ENCODE measurements around the gene OSBPL8.

- TF ChIP-seq USF2 (IDR thresholded peaks at IDR 0.05; ENCODE audit: borderline replicate concordance, low read depth, low read length) (no peak), MAX (IDR thresholded peaks at IDR 0.05; ENCODE audit: low read depth, low read length) (no peak), CTCF (IDR thresholded peaks at IDR 0.05 in 2 of 3, conservative IDR thresholded peaks at IDR 0.05 in 1 of 3; ENCODE audit: control insufficient read depth in 2 of 3, extremely low read depth in 1 of 3, insufficient read depth in 1 of 3, low read depth in 3 of 3, low read length in 3 of 3) (no peak), RCOR1 (conservative IDR thresholded peaks at IDR 0.05; ENCODE audit: low read depth, low read length) (no peak), RFX5 (IDR thresholded peaks at IDR 0.05; ENCODE audit: low read depth, low read length) (no peak), CBFB (IDR thresholded peaks at IDR 0.05; ENCODE audit: low read depth) (no peak), BHLHE40 (IDR thresholded peaks at IDR 0.05; ENCODE audit: borderline replicate concordance in 1 of 2, low read depth in 2 of 2, low read length in 1 of 2) (no peak), BACH1 (IDR thresholded peaks at IDR 0.05; ENCODE audit: borderline replicate concordance) (no peak), MXI1 (IDR thresholded peaks at IDR 0.05; ENCODE audit: low read depth, low read length) (no peak), TAF1 (IDR thresholded peaks at IDR 0.05; ENCODE audit: borderline replicate concordance, low read depth, low read length) (no peak), STAT1 (conservative IDR thresholded peaks at IDR 0.05) (no peak), GATAD2B (conservative IDR thresholded peaks at IDR 0.05; ENCODE audit: low read depth) (no peak)
These were observed 227.0 kb downstream of the OSBPL8 start for GRCh38 chr12:76332606-76333005.

All from GM12878 (cell line).